ENCODE measurements around the gene SRF.

DNA sequence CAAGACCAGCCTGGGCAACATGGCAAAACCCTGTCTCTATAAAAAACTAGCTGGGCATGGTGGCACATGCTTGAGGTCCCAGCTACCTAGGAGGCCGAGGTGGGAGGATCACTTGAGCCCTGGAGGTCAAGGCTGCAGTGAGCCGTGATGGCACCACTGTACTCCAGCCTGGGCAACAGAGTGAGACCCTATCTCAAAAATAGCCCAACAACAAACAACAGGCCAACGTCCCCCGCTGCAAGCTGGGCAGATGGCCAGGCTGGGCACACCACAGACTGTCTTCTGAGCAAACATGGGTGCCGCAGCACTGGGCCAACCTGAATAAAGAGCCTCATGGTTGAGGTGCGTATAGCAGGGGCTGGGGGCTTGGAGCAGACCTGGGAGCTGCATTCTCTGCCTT, 46.6 kb upstream of the SRF start:
- TF ChIP-seq, protein P1, sequence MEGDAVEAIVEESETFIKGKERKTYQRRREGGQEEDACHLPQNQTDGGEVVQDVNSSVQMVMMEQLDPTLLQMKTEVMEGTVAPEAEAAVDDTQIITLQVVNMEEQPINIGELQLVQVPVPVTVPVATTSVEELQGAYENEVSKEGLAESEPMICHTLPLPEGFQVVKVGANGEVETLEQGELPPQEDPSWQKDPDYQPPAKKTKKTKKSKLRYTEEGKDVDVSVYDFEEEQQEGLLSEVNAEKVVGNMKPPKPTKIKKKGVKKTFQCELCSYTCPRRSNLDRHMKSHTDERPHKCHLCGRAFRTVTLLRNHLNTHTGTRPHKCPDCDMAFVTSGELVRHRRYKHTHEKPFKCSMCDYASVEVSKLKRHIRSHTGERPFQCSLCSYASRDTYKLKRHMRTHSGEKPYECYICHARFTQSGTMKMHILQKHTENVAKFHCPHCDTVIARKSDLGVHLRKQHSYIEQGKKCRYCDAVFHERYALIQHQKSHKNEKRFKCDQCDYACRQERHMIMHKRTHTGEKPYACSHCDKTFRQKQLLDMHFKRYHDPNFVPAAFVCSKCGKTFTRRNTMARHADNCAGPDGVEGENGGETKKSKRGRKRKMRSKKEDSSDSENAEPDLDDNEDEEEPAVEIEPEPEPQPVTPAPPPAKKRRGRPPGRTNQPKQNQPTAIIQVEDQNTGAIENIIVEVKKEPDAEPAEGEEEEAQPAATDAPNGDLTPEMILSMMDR (IDR thresholded peaks at IDR 0.05; ENCODE audit: low read length), result no peak
- TF ChIP-seq EZH2 (IDR thresholded peaks at IDR 0.05; ENCODE audit: borderline replicate concordance, low read length), result no peak

All from OCI-LY1 (cell line).